SHP77 (cell line): ENCODE results near the gene ITGA11.

ENCODE experiments used
- DNase-seq, 2 experiments: peaks; one replicate each; lab custom pipeline; 2025; lab: John Stamatoyannopoulos, UW

The ITGA11 gene

DNA sequence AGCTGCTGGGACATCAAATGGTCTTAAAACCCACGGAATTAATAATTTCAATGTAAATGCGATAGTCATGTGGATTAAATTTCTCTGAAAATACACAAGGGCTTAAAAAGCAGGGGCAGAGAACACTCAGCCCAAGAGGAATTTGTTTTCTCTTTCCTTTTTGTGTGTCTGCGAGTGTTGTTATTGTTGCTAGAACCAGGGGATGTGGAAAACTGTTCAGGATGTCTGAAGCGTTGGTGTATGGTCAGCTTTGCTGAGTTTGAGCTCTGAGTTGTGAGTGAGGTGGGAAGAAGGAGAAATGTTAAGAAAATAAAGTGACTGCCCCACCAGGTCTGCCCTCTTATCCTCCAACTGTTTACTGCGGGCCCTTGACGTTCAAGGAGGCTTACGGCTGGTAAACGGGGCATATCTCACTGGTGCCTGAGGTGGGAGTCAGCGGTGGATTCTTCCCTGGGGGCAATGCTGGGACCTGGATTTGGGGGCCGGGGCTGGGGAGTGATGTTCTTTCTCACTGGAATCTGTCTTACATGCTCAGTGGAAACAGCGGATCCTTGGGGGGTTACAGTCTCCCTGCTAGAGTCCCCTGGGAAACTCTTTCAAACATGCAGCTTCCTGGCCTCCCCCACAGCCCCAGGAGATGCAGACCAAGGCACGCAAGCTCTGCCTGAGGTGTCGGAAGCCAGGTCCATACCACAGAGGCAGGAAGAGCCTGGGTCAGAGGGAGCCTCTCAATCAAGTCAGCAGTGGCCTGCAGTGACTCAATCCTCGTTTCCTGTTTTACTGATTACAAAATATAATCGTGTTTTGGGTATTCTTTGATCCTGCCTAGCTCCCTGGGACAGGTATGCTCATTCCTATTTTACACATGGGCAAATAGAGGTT lies 41.8 kb downstream of the ITGA11 start:
- DNase-seq: no peak

DNA sequence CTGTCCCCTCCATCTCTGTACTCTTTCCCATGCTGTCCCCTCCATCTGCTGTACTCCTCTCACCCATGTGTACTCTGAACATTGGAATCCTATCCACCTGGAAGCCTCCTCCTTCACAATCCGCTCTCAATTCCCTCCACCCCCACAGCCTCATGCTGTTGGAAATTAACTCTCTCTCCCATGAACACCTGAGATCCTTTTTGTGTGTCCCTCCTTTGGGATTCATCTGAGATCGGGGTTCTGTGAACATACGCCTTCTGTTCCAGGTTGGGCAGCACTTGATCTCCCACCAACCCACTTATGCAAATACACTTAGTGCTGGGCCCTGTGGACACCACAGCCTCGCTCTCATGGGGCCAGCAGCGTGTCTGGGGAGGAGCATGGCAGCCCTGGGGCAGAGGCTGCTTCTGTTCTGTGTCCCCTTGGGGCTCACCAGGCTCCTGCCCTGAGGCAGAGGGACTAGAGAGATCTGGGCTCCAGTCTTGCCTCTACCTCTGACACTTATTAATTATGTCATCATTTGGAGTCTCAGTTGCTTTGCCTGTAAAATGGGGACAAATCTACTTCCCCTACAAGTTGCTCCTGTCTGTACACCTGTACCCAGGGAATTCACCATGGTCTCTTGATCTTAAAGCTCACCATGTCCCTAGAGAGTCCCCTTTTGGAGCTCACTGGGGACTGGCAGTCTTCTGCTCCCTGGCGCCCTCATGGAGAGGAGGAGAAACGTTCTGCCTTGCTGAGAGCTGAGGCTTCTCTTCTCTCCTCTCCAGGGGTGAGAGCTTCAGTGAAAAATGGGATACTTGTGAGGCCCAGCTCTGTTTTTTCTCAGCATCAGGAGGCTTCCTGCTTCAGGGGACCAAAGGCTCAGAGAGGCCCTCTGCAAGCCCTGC lies 42.7 kb downstream of the ITGA11 start:
- DNase-seq: no peak

DNA sequence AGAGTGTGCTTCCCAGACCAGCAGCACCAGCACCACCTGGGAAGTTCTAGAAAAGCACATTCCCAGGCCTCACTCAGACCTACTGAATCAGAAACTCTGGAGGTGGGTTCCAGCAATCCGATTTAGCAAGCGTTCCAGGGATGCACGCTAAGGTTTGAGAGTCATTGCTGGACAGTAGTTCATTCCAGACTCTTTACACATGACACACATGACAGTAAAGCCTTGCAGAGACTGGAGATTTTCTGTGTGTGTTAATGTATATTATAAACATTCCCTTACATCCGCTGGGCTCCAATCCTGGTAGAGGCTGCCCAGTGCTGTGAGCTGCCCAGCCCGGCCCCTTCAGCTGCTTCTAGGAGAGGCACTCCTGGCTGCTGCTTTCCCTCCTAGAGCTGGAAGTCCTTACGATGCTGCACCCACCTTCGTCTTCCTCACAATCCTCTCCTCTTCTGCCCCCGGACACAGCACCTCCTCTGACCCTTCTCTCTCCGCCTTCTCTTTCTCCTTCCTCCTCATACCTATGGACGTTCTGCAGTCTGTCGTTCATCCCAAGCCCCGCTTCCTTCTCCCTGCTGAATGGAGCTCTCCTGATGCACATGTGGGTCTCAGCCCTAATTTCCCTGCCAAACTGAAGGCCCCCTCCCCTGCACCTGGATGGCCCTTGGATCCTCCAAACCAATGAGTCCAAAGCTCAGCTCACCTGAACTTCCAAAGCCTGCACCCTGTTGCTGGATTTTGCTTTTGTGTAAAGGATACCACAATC lies 44.4 kb downstream of the ITGA11 start:
- DNase-seq: no peak

DNA sequence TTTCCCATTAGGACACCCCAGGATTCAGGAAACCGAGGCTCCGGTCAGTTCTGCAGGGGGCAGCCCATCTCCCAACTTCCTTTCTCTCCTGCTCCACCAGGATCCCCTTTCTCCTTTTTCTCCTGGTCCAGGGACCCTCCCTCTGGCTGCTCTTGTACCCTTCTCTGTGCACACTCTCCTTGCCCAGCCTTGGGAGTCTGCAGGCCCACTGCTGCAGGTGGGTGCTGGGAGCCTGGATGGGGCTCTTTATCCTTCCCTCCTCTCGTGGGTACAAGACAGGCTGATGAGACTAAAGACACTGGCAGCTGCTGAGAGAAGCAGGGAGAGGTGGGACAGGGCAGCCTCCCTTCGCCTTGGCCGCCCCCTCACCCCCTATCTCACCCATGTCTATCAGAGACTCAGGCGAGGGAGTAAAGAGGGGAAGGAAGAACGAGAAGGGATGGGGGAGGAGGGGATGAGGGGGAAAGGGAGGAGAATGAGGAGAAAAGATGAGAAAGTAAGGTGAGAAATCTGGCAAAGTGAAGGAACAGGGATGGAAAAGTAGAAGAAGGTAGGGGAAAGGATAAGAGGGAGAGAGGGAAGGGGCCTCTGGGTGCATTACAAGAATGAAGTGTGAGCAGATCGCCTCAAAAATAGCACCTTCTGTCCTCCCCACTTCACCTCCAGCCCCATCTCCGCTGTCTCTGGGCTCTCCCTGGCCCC lies 45.2 kb downstream of the ITGA11 start:
- no peak for DNase-seq

DNA sequence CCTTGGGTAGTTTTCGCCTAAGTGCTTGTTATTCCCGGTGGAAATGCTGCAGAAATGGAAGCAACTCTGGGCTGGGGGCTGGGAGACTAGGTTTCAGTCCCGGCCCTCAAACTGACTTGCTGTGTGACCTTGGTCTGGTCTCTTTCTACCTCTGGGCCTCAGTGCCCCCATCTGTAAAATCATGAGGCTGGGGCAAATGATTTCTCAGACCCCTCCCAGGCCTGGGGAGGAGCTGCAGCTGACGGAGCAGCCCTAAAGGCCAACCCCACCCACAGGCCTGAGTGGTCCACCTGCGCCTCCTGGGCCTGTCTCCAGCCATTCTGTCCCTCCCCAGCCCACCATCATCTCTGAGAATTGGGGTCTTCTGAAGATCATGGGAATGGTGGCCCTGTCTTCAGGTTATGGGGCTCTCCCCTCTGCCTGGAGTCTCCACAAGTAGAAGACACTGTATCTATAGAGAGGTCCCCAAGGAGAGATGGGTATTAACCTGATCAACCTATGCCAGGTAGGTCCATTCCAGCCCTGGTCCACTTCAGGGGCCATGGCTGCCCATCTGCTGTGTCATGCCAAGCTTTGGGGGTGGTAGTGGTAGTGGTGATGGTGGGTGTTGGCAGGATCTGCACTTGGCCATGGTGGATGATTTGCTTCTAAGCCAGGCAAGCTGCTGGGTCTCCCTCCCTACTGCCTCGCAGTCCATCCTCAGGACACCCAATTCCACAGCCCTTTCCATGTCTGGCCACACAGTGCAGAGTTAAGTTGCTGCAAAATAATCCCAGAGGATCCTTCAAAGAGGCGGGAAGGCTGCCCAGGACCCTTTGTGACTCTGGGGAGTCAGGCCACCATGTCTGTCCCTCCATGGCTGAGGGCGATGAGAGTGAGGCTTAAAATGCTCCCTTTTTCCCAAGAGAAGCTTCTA lies 46.0 kb downstream of the ITGA11 start:
- no peak for DNase-seq

DNA sequence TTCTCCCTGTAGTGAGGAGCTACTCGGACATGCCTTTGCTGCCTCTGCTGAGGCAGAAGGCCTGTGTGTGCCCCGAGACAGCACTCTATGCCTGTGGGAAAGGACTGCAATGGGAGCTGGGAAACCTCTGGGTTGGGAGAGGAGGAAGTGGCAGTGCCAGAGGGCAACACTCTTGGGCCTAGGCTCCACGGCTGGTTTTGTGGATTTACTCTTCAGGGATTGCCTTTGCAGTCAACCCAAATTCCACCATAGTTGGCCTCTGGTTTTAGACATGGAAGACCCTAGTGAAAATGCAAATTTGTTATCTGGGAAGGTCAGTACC lies 46.8 kb downstream of the ITGA11 start:
- no peak for DNase-seq

DNA sequence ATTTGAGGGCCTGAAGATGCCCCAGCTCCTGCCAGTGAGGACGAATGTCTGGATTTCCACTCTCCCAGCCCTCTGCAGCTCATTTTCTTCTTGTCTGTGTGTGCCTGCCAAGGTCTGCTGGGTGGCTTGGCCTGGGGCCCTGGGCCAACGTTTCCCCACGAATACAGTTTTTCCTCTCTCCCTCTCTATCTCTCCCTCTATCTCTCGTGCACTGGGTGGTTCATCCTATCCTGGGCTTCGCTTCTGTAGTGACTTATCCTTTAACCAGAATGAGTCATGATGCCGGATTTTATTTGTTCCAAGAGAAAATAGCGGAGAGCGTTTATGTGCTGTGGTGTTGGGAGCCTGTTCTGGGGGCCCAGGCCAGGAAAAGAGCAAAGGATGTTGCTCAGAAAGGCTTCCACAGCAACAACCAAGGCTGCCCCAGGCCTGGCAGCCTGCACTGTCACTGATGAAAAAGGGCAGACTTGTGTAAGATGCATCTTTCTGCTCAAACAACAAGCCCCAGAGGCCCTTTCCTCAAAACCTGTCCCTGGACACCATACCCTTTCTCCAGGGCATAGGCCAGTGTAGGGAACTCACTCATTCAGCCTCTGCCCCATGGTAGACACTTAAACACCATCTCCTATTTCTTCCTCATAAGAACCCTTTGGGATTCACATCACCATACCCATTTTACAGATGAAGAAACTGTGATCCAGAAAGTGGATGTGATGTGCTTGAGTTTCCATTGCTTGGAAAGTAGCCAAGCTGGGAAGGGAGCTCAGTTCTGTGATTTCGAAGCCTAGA lies 47.3 kb downstream of the ITGA11 start:
- DNase-seq: no peak

DNA sequence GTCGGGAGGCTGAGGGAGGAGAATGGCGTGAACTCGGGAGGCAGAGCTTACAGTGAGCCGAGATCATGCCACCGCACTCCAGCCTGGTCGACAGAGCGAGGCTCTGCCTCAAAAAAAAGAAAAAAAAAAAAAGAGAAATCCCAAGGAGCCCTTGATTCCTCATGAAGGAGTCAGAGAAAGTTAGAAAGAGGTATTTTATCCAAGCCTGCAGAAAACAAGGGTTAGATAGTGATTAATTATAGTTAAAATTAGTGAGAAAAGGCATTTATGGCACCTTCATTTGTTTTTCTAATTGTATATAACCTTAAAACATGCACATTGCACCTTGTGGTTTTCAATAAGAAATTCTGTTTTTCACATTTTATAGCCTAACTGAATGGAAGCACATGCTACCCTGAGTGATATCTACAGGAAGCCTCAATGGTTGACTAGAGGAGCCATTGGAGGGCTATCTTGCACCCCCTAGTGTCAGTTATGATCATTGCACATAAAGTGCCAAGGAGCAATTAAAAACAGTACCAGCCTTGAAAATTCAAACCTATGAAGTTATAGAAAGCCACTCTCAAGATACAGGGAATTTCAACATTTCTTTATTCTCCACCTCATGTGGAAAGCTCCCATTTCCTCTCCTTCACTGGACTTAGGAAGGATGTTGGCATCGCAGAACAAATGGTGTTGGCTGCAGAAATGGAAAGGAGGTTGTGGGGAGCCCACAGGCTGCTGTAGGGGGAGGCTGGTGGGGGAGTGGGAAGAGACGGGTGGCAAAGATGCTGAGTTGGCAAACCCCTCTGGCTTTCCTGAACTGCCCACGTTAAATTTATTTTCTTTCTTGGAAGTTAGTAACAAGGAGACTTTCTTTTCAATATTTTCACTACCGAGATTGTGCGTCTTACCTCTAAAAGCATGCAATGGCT lies 48.5 kb downstream of the ITGA11 start:
- DNase-seq: peak; percentile 34 to 54

DNA sequence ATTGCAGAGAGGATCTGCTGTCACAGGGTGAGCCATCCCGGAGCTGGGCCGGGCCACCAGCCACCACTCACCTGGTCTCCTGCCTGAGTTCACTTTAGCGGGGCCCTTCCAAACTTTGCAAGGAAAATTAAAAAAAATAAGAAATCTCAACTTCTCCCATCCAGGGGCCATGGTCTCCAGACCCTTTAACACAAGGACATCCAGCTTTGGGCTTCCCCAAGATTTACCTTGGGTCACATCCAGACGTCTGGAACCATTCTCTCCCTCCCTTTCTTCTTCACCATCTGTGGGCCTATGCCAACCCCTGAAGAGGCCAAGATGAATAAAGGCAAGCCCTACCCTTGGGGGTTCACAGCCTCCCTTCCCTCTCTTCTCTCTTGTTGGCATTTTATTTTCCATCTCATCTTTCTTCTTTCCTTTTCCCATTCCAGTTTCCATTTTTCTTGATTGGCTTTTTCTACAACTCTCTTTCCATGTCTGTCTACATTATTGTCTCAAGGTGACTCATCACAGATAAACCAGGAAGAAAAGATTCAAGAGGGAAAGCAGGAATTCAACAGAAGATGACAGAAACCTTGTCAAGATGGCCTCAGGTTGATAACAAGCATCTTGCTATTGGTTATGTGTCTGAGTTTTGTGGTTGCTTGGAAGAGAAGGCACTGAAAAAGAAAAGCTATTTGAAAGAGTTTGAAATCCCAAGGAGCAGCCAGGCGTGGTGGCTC lies 49.5 kb downstream of the ITGA11 start:
- no peak for DNase-seq

DNA sequence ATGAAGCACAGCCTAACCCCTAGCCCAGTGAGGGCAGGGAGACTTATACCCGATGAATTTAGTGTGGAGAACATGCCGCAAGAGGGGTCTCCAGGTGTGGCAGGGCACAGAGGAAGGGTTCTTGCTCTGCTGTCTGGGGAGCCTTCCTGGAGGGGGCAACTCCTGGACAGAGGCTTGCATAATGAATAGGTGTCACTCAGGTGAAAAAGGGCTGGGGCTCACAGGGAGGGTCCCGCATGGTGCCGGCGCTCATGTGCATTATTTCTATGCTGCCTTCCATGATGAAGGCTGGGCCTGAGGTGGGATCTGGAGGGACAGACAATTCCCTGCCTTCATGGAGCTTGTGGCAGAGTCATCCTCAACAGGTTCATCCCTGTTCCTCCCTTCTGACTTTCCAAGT lies 51.5 kb downstream of the ITGA11 start:
- no peak for DNase-seq

DNA sequence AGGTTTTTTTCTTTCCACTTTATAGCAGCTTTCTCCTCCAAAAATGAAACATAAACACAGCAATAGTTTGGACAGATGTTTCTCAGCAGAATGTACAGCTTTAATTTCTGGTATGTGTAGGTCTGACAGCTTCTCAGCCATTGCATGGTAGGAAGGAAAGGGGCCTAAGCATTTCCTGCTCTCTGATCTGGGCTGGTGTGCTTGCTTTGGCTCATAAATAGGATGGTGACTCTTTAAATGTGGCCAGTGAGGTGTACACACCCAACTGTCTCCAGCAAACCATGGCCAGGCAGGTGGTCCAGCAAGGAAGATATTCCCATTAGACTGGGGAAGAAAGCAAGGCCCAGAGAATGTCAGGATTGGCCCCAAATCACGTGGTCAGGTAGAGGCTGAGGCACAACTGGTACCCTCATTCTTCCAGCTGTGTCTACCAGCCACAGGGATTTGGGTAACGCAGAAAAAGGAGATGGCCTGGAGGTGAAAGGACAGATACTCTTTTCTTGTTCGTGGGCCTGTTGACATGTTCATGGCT lies 52.1 kb downstream of the ITGA11 start:
- DNase-seq: no peak

DNA sequence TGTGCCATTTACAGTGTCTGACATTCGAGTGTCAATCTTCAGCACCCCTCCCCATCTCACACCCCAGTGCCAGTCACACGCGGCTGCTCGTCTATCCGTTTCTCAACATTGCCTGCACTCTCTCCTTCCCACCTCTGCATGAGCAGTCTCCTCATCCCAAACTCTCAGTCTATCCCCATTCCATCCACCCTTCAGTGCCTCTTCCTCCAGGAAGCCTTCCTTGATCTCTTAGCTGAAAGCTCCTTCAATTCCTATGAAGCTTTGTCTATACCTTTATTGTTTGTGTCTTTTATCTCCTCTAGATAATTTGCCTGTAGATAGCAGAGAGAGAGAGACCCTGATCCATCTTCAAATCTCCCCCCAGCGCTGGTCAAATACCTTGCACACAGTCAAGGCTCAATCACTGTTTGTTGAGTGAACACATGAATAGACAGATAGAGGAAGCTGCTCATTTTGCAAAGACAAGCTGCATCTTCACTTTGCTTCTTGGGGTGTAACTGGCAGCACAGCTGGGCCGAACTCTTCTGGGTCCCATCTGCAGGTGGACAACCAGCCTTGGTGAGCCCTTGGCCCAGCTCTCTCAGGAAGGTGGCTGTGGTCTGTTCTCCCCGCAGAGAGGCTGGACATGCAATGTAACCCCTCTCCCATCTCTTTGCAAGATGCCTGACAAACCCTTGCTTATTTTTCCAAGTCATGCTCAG lies 52.8 kb downstream of the ITGA11 start:
- no peak for DNase-seq

DNA sequence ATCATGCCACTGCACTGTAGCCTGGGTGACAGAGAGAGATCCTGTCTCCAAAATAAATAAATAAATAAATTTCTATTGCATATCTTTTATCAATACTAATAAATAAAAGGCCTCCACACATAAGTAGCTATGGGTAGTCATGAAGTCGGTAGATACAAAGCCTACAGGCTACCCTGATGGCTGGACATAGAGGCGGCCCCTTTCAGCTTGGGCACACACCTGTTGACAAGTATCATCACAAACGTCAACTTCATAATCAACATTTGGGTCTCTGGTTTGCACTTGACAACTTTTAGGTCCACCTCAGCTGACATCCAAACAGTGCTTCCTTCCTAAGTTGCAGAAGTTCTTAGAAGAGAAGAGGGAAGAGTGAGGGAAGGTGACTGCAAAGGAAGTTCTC lies 53.4 kb downstream of the ITGA11 start:
- no peak for DNase-seq

DNA sequence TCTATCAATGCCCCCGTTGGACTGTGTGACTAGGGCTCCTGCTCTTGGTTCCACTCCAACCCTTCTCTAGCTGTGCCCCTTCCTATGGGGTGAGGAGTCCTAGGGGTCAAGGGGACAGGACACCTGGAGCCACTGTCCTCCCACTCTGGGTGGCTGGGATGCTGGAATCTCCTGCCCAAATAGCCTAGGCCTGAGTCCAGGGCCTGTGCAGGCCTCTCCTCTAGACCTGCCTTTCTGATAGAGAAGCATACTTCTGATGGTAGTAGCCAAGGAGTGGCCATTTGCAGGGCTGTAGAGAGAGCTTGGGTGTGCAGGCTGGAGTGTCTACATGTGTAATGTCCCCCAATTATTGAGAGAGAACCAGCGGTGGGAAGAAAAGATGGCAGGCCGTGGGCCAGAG lies 54.2 kb downstream of the ITGA11 start:
- DNase-seq: no peak

DNA sequence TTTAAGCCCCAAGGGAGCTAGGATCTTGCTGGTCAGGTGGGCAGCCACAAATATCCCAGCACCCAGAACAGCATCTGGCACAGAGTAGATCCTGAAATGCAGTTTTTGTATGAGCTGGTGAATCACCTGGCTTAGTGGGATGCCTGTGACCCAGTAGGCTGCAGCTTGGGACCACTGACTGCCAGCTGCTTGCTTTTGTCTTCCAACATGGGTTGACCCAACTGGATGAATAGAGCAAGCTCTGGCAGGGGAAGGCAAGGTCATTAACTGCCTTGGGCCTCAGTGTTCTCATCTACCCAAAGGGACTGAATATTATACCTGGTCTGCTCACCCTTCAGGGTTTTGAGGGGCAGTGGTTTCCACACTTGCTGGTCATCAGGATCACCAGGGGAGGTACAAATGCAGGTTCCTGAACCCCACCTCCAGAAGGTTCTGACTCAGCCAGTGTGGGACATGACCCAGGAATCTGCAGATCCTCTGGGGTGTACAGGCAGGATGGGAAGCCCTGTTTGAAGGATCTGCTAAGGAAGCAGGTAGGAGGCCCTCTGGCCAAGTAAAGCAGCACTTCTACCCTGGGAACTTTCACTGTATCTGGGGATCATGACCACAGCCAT lies 55.4 kb downstream of the ITGA11 start:
- no peak for DNase-seq

DNA sequence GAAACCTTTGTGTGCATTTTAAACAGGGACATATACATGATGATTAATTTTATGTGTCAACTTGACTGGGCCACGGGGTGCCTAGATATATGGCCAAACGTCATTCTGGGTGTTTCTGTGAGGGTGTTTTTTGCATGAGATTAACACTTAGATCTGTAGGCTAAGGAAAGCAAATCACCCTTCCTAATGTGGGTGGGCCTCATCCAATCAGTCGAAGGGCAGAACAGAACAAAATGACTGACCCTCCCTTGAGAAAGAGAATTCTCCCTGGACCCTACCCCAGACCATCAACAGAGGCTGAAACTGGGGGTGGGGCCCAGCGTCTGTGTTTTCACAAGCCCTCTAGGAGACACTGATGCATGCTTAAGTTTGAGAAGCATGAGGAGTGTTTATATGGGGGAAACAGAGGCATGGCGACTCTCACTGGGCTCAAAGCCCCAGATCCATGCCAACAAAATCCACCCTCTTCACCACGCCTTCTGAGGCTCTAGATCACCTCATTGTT lies 56.2 kb downstream of the ITGA11 start:
- DNase-seq: no peak

DNA sequence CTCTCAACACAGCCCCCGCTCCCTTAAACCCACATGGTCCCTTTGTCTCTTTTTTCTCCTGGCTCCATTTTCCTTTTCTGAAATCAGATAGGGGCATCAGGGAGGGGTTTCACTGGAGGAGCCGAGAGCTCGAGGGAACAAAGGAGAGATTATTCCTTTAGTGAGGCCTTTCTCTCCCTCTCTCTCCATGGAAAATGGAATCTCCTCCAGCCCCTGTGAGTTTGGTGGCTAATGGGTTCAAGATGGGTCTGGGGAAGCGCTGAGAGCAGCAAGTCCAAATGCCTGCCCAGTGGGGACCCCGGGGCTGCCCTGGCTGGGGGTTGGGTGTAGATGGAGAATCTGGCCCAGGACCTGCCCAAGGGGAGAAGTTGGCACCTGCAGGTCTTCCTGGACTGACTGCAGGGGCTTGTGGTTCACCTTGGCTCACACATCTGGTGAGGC lies 56.8 kb downstream of the ITGA11 start:
- DNase-seq: no peak
